Measurements from ENCODE around the gene MED13L. TPM values are rescaled to one million over a fixed set of nuclear protein-coding genes. Genes with fewer than 3 reads are reported as not detected.

The MED13L gene
- total RNA-seq: 100 to 1,000 TPM; 158 to 247 (median 166) TPM

GRCh38 chr12:116277467-116278278 lies at the start of gene MED13L:
TSS of gene MED13L (minus strand) at chr12:116277693. CDS start at chr12:116277131, 562 bp downstream.
- 1% methylated on average over 32 to 43 of the region's 111 CpGs for WGBS, 2 donors
- peak; percentile 81 to 97 for DNase-seq (ENCODE audit: low spot score in 2 of 2)
- intact Hi-C loops (cut with DNase I; ENCODE audit: low total_unique reads): loop anchor here (10.0 kb wide), 1 partner anchor 317 kb away; no protein-coding TSS in a partner anchor
- TF ChIP-seq CTCF (IDR thresholded peaks at IDR 0.05) (no peak), POLR2A (IDR thresholded peaks at IDR 0.05) (peak in 1 of 2 donors; percentile 34)
- H3K4me3 ChIP-seq (ENCODE audit: low read depth, poor library complexity, severe bottlenecking): peak within 1 kb of the TSS; percentile 74

GRCh38 chr12:116325336-116325664 lies 47.8 kb upstream of the MED13L start:
- no peak for TF ChIP-seq CTCF (IDR thresholded peaks at IDR 0.05)
- TF ChIP-seq POLR2A (IDR thresholded peaks at IDR 0.05): no peak
- no peak for DNase-seq (ENCODE audit: low spot score in 2 of 2)
- no peak overlapping the region for H3K4me3 ChIP-seq (ENCODE audit: low read depth, poor library complexity, severe bottlenecking)
- intact Hi-C loops (cut with DNase I; ENCODE audit: low total_unique reads): no loop called here
- whole genome bisulfite sequencing, 2 donors: 81 to 88% methylated on average over 1 of the region's 1 CpG

GRCh38 chr12:116324654-116325335 lies 47.3 kb upstream of the MED13L start:
- intact Hi-C loops (cut with DNase I; ENCODE audit: low total_unique reads): no loop called here
- WGBS, 2 donors: 75 to 80% methylated on average over 4 of the region's 4 CpGs
- no peak for DNase-seq (ENCODE audit: low spot score in 2 of 2)
- H3K4me3 ChIP-seq (ENCODE audit: low read depth, poor library complexity, severe bottlenecking): no peak overlapping the region
- no peak for TF ChIP-seq CTCF (IDR thresholded peaks at IDR 0.05)
- TF ChIP-seq POLR2A (IDR thresholded peaks at IDR 0.05): no peak

GRCh38 chr12:116323406-116324386 lies 46.2 kb upstream of the MED13L start:
- intact Hi-C loops (cut with DNase I; ENCODE audit: low total_unique reads): no loop called here
- DNase-seq (ENCODE audit: low spot score in 2 of 2): no peak
- TF ChIP-seq CTCF (IDR thresholded peaks at IDR 0.05) (no peak), POLR2A (IDR thresholded peaks at IDR 0.05) (no peak)
- no peak overlapping the region for H3K4me3 ChIP-seq (ENCODE audit: low read depth, poor library complexity, severe bottlenecking)
- 91% methylated on average over 10 of the region's 10 CpGs for WGBS, 2 donors

GRCh38 chr12:116321913-116322312 lies 44.4 kb upstream of the MED13L start:
- 92 to 99% methylated on average over 6 of the region's 6 CpGs for WGBS, 2 donors
- H3K4me3 ChIP-seq (ENCODE audit: low read depth, poor library complexity, severe bottlenecking): no peak overlapping the region
- TF ChIP-seq POLR2A (IDR thresholded peaks at IDR 0.05): no peak
- no peak for TF ChIP-seq CTCF (IDR thresholded peaks at IDR 0.05)
- intact Hi-C loops (cut with DNase I; ENCODE audit: low total_unique reads): no loop called here
- no peak for DNase-seq (ENCODE audit: low spot score in 2 of 2)

Measured in lower leg skin (tissue), 4 donors.